ENCODE data around the gene TOGARAM2. TPM values are rescaled to one million over a fixed set of nuclear protein-coding genes. Genes with fewer than 3 reads are reported as not detected.

TOGARAM2 gene
- total RNA-seq, 1 experiment from 2014 or later = 0.61 TPM

DNA sequence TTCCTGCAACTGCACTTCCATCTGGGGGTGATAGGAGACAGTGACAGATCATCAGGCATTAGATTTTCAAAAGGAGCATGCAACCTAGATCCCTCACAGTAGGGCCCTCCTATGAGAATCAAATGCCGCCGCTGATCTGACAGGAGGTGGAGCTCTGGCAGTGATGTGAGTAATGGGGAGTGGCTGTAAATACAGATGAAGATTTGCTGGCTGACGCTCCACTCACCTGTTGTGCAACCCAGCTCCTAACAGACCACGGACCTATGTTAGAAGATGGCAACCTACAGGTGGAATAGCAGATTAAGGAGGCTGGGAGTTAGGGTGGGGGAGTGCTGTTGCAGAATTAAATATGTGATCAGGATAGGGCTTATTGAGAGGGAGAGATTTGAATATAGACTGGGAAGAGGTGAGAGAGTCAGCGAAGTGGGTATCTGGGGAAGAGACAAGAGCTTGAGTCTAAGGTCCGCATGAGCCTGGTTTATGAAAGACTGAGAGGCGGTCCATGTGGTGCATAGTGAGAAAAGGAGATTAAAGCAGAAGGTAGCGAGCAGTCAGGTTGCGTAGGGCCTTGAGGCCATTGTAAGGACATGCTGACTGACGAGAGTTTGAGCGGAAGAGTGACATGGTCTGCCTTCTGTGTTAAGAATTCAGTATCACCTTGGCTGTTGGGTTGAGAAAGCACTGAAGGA is 31.3 kb upstream of the TOGARAM2 start:
- Mint-ChIP-seq H3K9me3 (ENCODE audit: unreplicated experiment) (peaks cover 31% of the 10 kb centered on the region), H3K36me3 (ENCODE audit: insufficient read depth, unreplicated experiment) (peaks cover 51% of the 10 kb centered on the region), H3K27ac (ENCODE audit: unreplicated experiment) (peak overlapping the region; percentile 14), H3K4me3 (ENCODE audit: unreplicated experiment) (peak overlapping the region; percentile 27), H3K4me1 (ENCODE audit: low read depth, unreplicated experiment) (peaks cover 27% of the 10 kb centered on the region), H3K27me3 (ENCODE audit: insufficient read depth, unreplicated experiment) (no peaks in the 10 kb centered on the region)
- no peaks in the 10 kb centered on the region for H3K27me3 ChIP-seq (replicated peaks; ENCODE audit: control insufficient read depth, insufficient read depth, low read length)
- peaks cover 25% of the 10 kb centered on the region for H3K4me1 ChIP-seq
- no peak for TF ChIP-seq CTCF (IDR thresholded peaks at IDR 0.05; ENCODE audit: insufficient read depth in 1 of 2, low read depth in 1 of 2, low read length in 1 of 2, severe bottlenecking in 1 of 2, unreplicated experiment in 1 of 2)
- BruUV-seq (replicated peaks) = no TSS peak
- no peak for DNase-seq
- ChIA-PET CTCF (no interaction called here), POLR2A (no interaction called here)
- no peak overlapping the region for H3K4me3 ChIP-seq (ENCODE audit: low read depth, low read length)
- H3K36me3 ChIP-seq (ENCODE audit: control insufficient read depth, insufficient read depth, low read length) = peaks cover 12% of the 10 kb centered on the region
- intact Hi-C loops (cut with micrococcal nuclease; ENCODE audit: unreplicated experiment) = no loop called here
- peaks cover 9% of the 10 kb centered on the region; the same call in 1 of the 2 replicates for H3K9me3 ChIP-seq

- peak in 1 of 2 experiments; percentile 56 for DNase-seq
- CTCF ChIA-PET = no interaction called here
Measured at GRCh38 chr2:28950941-28951630, 30.0 kb upstream of the TOGARAM2 start.

More at GRCh38 chr2:28950941-28951630, 30.0 kb upstream of the TOGARAM2 start:
- H3K9me3 Mint-ChIP-seq (ENCODE audit: unreplicated experiment) = peaks cover 29% of the 10 kb centered on the region
- POLR2A ChIA-PET = no interaction called here
- no peaks in the 10 kb centered on the region for H3K27me3 Mint-ChIP-seq (ENCODE audit: insufficient read depth, unreplicated experiment)
- Histone ChIP-seq H3K4me3 (ENCODE audit: low read depth, low read length) (no peak overlapping the region), H3K9me3 (peaks cover 9% of the 10 kb centered on the region; the same call in 1 of the 2 replicates), H3K27me3 (replicated peaks; ENCODE audit: control insufficient read depth, insufficient read depth, low read length) (no peaks in the 10 kb centered on the region), H3K4me1 (peaks cover 25% of the 10 kb centered on the region), H3K36me3 (ENCODE audit: control insufficient read depth, insufficient read depth, low read length) (peaks cover 12% of the 10 kb centered on the region)
- no peak overlapping the region for H3K4me3 Mint-ChIP-seq (ENCODE audit: unreplicated experiment)
- peaks cover 27% of the 10 kb centered on the region for H3K4me1 Mint-ChIP-seq (ENCODE audit: low read depth, unreplicated experiment)
- BruUV-seq (replicated peaks) = no TSS peak
- intact Hi-C loops (cut with micrococcal nuclease; ENCODE audit: unreplicated experiment) = no loop called here
- TF ChIP-seq CTCF (IDR thresholded peaks at IDR 0.05; ENCODE audit: insufficient read depth in 1 of 2, low read depth in 1 of 2, low read length in 1 of 2, severe bottlenecking in 1 of 2, unreplicated experiment in 1 of 2) = no peak
- H3K36me3 Mint-ChIP-seq (ENCODE audit: insufficient read depth, unreplicated experiment) = peaks cover 39% of the 10 kb centered on the region
- H3K27ac Mint-ChIP-seq (ENCODE audit: unreplicated experiment) = no peak overlapping the region
